Measurements from ENCODE around the gene HAGH. TPM values are rescaled to one million over a fixed set of nuclear protein-coding genes. Genes with fewer than 3 reads are reported as not detected.

HAGH gene
- polyA plus RNA-seq, 4 donors, result 49.4 to 167 (median 102) TPM

DNA sequence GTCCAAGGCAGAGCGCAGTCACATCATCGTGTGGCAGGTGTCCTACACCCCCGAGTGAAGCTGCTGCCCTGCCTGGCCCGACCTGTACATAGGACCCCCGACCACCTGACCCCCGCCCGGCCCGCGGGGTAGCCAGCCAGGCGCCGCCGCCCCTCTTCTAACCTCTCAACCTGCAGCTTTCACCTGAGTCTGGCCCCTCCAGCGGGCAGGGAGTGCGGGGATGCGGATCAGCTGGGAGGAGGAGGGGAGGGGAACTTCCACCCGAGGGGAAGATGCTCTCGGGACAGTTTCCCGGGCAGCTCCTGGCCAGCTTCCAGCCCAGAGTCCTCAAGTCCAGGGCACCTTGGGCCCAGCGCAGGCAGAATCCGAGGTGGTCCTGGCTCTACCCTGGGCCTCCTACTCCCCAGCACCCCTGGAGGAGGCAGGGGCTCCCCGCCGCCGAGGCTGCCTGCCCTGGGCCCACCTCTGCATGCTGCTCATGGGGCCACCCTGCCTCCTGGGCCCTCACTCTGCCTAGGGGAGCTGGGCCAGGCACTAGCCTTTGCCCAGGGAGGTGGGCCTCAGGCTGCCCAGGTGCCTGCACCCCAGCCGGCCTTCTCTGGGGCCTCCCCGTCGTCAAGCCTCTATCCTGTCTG is 57.7 kb downstream of the HAGH start:
- Histone ChIP-seq H3K27me3 (ENCODE audit: control insufficient read depth in 3 of 3, insufficient read depth in 3 of 3, low read length in 3 of 3) (no peaks in the 10 kb centered on the region), H3K4me1 (ENCODE audit: control insufficient read depth in 3 of 3, insufficient read depth in 2 of 3, low read depth in 1 of 3, low read length in 2 of 3) (peaks cover 0 to 4% (median 1%) of the 10 kb centered on the region in 3 donors), H3K36me3 (ENCODE audit: control insufficient read depth in 3 of 3, insufficient read depth in 2 of 3, low read depth in 1 of 3, low read length in 3 of 3) (peaks cover 4 to 72% (median 7%) of the 10 kb centered on the region in 3 donors), H3K4me3 (ENCODE audit: low read depth in 1 of 3, low read length in 3 of 3) (no peak overlapping the region), H3K27ac (ENCODE audit: low read depth in 1 of 3, low read length in 2 of 3) (no peak overlapping the region), H3K9me3 (ENCODE audit: control insufficient read depth in 2 of 2, insufficient read depth in 1 of 2, low read depth in 1 of 2, low read length in 1 of 2) (no peaks in the 10 kb centered on the region)
- WGBS, 3 donors, result 77 to 83% (median 81%) methylated on average over 18 to 26 of the region's 26 CpGs
- no peak for DNase-seq
- FAIRE-seq, result no peak

DNA sequence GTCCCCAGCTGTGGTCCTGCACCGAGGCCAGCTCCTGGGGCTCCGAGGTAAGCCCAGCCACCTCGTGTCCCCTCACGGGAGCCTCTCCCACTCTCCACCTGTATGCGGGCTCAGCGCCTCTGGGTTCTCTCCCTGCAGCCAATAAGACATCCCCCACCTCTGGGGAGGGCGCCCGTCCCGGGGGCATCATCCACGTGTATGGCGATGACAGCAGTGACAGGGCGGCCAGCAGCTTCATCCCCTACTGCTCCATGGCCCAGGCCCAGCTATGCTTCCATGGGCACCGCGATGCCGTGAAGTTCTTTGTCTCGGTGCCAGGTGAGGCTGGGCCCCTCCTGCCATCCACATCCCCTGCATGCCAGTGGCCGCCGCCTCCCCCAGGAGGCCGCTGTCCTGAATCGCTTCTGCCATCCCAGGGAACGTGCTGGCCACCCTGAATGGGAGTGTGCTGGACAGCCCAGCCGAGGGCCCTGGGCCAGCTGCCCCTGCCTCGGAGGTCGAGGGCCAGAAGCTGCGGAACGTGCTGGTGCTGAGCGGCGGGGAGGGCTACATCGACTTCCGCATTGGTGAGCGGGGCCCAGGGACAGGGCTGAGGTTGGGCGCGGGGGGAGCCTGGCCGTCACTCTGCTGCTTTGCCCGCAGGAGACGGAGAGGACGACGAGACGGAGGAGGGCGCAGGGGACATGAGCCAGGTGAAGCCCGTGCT is 58.4 kb downstream of the HAGH start:
- FAIRE-seq (no peak), DNase-seq (no peak)
- WGBS, 3 donors, result 88 to 91% (median 88%) methylated on average over 38 to 41 of the region's 41 CpGs
- no peak overlapping the region for H3K4me3 ChIP-seq (ENCODE audit: low read depth in 1 of 3, low read length in 3 of 3)
- H3K9me3 ChIP-seq (ENCODE audit: control insufficient read depth in 2 of 2, insufficient read depth in 1 of 2, low read depth in 1 of 2, low read length in 1 of 2), result no peaks in the 10 kb centered on the region
- no peak overlapping the region for H3K27ac ChIP-seq (ENCODE audit: low read depth in 1 of 3, low read length in 2 of 3)
- H3K27me3 ChIP-seq (ENCODE audit: control insufficient read depth in 3 of 3, insufficient read depth in 3 of 3, low read length in 3 of 3), result no peaks in the 10 kb centered on the region
- H3K36me3 ChIP-seq (ENCODE audit: control insufficient read depth in 3 of 3, insufficient read depth in 2 of 3, low read depth in 1 of 3, low read length in 3 of 3), result peaks cover 4 to 75% (median 7%) of the 10 kb centered on the region in 3 donors
- peaks cover 0 to 3% (median 0%) of the 10 kb centered on the region in 3 donors for H3K4me1 ChIP-seq (ENCODE audit: control insufficient read depth in 3 of 3, insufficient read depth in 2 of 3, low read depth in 1 of 3, low read length in 2 of 3)

DNA sequence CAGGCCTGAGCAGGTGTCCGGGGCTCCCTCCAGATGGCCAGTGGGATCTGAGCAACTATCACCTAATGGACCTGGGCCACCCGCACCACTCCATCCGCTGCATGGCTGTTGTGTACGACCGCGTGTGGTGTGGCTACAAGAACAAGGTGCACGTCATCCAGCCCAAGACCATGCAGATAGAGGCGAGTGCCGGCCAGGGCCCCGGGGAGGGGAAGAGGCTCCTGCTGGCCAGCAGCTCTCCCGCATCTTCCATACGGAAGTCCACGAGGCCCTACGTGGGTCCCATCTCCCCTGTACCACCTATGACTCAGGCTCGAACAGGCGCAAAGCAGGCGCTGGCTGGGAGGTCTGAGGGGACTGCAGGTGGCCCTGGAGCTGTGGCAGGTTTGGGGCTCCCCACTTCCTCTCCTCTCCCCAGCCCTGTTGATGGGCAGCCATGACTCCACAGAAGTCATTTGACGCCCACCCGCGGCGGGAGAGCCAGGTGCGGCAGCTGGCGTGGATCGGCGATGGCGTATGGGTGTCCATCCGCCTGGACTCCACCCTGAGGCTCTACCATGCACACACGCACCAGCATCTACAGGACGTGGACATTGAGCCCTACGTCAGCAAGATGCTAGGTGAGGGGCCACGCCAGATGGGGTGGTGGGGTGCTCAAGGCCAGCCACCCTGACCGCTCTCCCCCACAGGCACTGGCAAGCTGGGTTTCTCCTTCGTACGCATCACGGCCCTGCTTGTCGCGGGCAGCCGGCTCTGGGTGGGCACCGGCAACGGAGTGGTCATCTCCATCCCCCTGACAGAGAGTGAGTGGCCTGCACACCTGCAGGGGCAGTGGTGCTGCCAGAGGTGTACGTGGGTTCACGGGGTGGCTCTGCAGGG is 59.3 kb downstream of the HAGH start:
- Histone ChIP-seq H3K4me1 (ENCODE audit: control insufficient read depth in 3 of 3, insufficient read depth in 2 of 3, low read depth in 1 of 3, low read length in 2 of 3) (peaks cover 0 to 3% (median 0%) of the 10 kb centered on the region in 3 donors), H3K27me3 (ENCODE audit: control insufficient read depth in 3 of 3, insufficient read depth in 3 of 3, low read length in 3 of 3) (no peaks in the 10 kb centered on the region), H3K9me3 (ENCODE audit: control insufficient read depth in 2 of 2, insufficient read depth in 1 of 2, low read depth in 1 of 2, low read length in 1 of 2) (no peaks in the 10 kb centered on the region), H3K4me3 (ENCODE audit: low read depth in 1 of 3, low read length in 3 of 3) (no peak overlapping the region), H3K36me3 (ENCODE audit: control insufficient read depth in 3 of 3, insufficient read depth in 2 of 3, low read depth in 1 of 3, low read length in 3 of 3) (peaks cover 4 to 84% (median 8%) of the 10 kb centered on the region in 3 donors), H3K27ac (ENCODE audit: low read depth in 1 of 3, low read length in 2 of 3) (no peak overlapping the region)
- 91 to 94% (median 92%) methylated on average over 41 to 42 of the region's 42 CpGs for WGBS, 3 donors
- FAIRE-seq (no peak), DNase-seq (no peak)

DNA sequence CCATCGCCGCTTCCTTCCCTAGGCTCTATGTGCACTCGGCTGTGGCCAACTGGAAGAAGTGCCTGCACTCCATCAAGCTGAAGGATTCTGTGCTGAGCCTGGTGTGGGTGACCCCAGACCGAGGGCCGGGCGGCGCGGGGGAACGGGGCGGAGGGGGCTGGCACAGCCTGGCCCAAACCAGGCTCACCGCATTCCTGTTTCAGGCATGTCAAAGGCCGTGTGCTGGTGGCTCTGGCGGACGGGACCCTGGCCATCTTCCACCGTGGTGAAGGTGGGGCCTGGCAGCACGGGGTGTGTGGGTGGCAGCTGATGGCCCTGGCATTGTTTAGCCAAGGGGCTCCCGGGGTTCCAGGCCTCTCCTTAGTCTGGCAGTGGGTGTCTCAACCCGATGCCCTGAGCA is 59.9 kb downstream of the HAGH start:
- Histone ChIP-seq H3K27me3 (ENCODE audit: control insufficient read depth in 3 of 3, insufficient read depth in 3 of 3, low read length in 3 of 3) (no peaks in the 10 kb centered on the region), H3K4me1 (ENCODE audit: control insufficient read depth in 3 of 3, insufficient read depth in 2 of 3, low read depth in 1 of 3, low read length in 2 of 3) (peaks cover 0 to 3% (median 0%) of the 10 kb centered on the region in 3 donors), H3K36me3 (ENCODE audit: control insufficient read depth in 3 of 3, insufficient read depth in 2 of 3, low read depth in 1 of 3, low read length in 3 of 3) (peaks cover 4 to 84% (median 11%) of the 10 kb centered on the region in 3 donors), H3K9me3 (ENCODE audit: control insufficient read depth in 2 of 2, insufficient read depth in 1 of 2, low read depth in 1 of 2, low read length in 1 of 2) (no peaks in the 10 kb centered on the region), H3K4me3 (ENCODE audit: low read depth in 1 of 3, low read length in 3 of 3) (no peak overlapping the region), H3K27ac (ENCODE audit: low read depth in 1 of 3, low read length in 2 of 3) (no peak overlapping the region)
- FAIRE-seq (no peak), DNase-seq (no peak)
- 86 to 91% (median 87%) methylated on average over 17 to 18 of the region's 18 CpGs for WGBS, 3 donors

DNA sequence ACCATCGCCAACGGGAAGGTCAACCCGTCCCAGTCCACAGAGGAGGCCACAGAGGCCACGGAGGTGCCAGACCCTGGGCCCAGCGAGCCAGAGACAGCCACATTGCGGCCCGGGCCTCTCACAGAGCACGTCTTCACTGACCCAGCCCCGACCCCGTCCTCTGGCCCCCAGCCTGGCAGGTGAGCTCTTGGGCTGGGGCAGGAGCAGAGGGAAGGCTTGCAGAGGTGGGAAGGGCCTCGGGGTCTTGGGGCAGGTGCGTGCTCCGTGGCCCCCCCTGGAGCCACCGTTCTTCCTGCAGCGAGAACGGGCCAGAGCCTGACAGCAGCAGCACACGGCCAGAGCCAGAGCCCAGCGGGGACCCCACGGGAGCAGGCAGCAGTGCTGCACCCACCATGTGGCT is 60.4 kb downstream of the HAGH start:
- H3K4me3 ChIP-seq (ENCODE audit: low read depth in 1 of 3, low read length in 3 of 3), result no peak overlapping the region
- H3K4me1 ChIP-seq (ENCODE audit: control insufficient read depth in 3 of 3, insufficient read depth in 2 of 3, low read depth in 1 of 3, low read length in 2 of 3), result peaks cover 0 to 3% (median 0%) of the 10 kb centered on the region in 3 donors
- H3K27me3 ChIP-seq (ENCODE audit: control insufficient read depth in 3 of 3, insufficient read depth in 3 of 3, low read length in 3 of 3), result no peaks in the 10 kb centered on the region
- H3K27ac ChIP-seq (ENCODE audit: low read depth in 1 of 3, low read length in 2 of 3), result no peak overlapping the region
- WGBS, 3 donors, result 90 to 95% (median 92%) methylated on average over 18 to 19 of the region's 19 CpGs
- H3K36me3 ChIP-seq (ENCODE audit: control insufficient read depth in 3 of 3, insufficient read depth in 2 of 3, low read depth in 1 of 3, low read length in 3 of 3), result peaks cover 4 to 85% (median 11%) of the 10 kb centered on the region in 3 donors
- DNase-seq (no peak), FAIRE-seq (no peak)
- H3K9me3 ChIP-seq (ENCODE audit: control insufficient read depth in 2 of 2, insufficient read depth in 1 of 2, low read depth in 1 of 2, low read length in 1 of 2), result no peaks in the 10 kb centered on the region

DNA sequence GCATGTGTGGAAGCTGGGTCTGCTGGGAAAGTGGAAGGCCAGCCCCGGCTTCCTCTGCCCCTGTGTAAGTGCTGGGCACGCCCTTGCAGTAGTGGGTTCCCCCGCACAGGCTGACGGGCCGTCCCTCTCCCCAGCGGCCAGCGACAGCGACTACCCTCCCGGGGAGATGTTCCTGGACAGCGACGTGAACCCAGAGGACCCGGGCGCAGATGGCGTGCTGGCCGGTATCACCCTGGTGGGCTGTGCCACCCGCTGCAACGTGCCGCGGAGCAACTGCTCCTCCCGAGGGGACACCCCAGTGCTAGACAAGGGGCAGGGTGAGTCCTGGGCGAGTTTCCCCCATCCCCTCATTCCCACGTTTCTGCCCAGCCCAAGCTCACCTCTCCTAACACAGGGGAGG is 60.8 kb downstream of the HAGH start:
- no peak overlapping the region for H3K4me3 ChIP-seq (ENCODE audit: low read depth in 1 of 3, low read length in 3 of 3)
- peaks cover 4 to 89% (median 11%) of the 10 kb centered on the region in 3 donors for H3K36me3 ChIP-seq (ENCODE audit: control insufficient read depth in 3 of 3, insufficient read depth in 2 of 3, low read depth in 1 of 3, low read length in 3 of 3)
- no peak overlapping the region for H3K27ac ChIP-seq (ENCODE audit: low read depth in 1 of 3, low read length in 2 of 3)
- no peaks in the 10 kb centered on the region for H3K9me3 ChIP-seq (ENCODE audit: control insufficient read depth in 2 of 2, insufficient read depth in 1 of 2, low read depth in 1 of 2, low read length in 1 of 2)
- WGBS, 3 donors, result 88 to 92% (median 92%) methylated on average over 22 of the region's 22 CpGs
- no peaks in the 10 kb centered on the region for H3K27me3 ChIP-seq (ENCODE audit: control insufficient read depth in 3 of 3, insufficient read depth in 3 of 3, low read length in 3 of 3)
- FAIRE-seq, result no peak
- no peak for DNase-seq
- H3K4me1 ChIP-seq (ENCODE audit: control insufficient read depth in 3 of 3, insufficient read depth in 2 of 3, low read depth in 1 of 3, low read length in 2 of 3), result peaks cover 0 to 3% (median 0%) of the 10 kb centered on the region in 3 donors

DNA sequence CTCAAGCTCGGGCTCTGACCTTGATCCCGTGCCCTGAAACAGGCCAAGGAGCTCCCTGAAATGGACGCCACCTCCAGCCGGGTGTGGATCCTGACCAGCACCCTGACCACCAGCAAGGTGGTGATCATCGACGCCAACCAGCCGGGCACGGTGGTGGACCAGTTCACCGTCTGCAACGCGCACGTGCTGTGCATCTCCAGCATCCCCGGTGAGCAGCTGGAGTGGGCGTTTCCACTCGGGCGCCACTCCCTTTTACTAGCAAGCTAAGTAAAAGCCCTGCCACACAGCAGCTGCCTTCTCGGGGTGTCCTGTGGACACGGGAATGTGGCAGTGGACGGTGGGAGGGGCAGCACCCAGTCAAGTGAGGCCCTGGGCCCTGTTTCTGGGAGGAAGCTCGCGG is 61.7 kb downstream of the HAGH start:
- peaks cover 4 to 93% (median 14%) of the 10 kb centered on the region in 3 donors for H3K36me3 ChIP-seq (ENCODE audit: control insufficient read depth in 3 of 3, insufficient read depth in 2 of 3, low read depth in 1 of 3, low read length in 3 of 3)
- H3K4me1 ChIP-seq (ENCODE audit: control insufficient read depth in 3 of 3, insufficient read depth in 2 of 3, low read depth in 1 of 3, low read length in 2 of 3), result no peaks in the 10 kb centered on the region
- no peaks in the 10 kb centered on the region for H3K9me3 ChIP-seq (ENCODE audit: control insufficient read depth in 2 of 2, insufficient read depth in 1 of 2, low read depth in 1 of 2, low read length in 1 of 2)
- FAIRE-seq (no peak), DNase-seq (no peak)
- H3K27me3 ChIP-seq (ENCODE audit: control insufficient read depth in 3 of 3, insufficient read depth in 3 of 3, low read length in 3 of 3), result no peaks in the 10 kb centered on the region
- H3K4me3 ChIP-seq (ENCODE audit: low read depth in 1 of 3, low read length in 3 of 3), result no peak overlapping the region
- H3K27ac ChIP-seq (ENCODE audit: low read depth in 1 of 3, low read length in 2 of 3), result no peak overlapping the region
- WGBS, 3 donors, result 84 to 91% (median 91%) methylated on average over 21 of the region's 21 CpGs
